Rectal smooth muscle tissue (tissue), 1 donor: Measurements from ENCODE around the gene UBE2L3.
A peak's percentile ranks its signal among the peaks of the same experiment; 100 is the strongest.
"Not testable (repeated sequence)": the region's sequence is repeated elsewhere in the genome, so short reads cannot be mapped to it uniquely, and the experiment has no call there.

Source experiments
- H3K27ac ChIP-seq: one replicate; pipeline ENCODE4 v1.7.0; 2013; ENCODE audit warnings: low read depth, low read length, inconsistent platforms
- H3K27me3 ChIP-seq: one replicate; pipeline ENCODE4 v1.7.0; 2013; ENCODE audit warnings: low read length; ENCODE audit not compliant: control insufficient read depth, insufficient read depth
- H3K36me3 ChIP-seq: one replicate; pipeline ENCODE4 v1.7.0; 2013; ENCODE audit warnings: low read length; ENCODE audit not compliant: control insufficient read depth, insufficient read depth
- H3K4me1 ChIP-seq: one replicate; pipeline ENCODE4 v1.7.0; 2013; ENCODE audit warnings: low read length; ENCODE audit not compliant: control insufficient read depth, insufficient read depth
- H3K4me3 ChIP-seq: one replicate; pipeline ENCODE4 v1.7.0; 2013; ENCODE audit warnings: low read length
- H3K9ac ChIP-seq: one replicate; pipeline ENCODE4 v1.7.0; 2013; ENCODE audit warnings: low read length

The UBE2L3 gene

GRCh38 chr22:21639359-21639758 lies 71.8 kb downstream of the UBE2L3 start:
- H3K9ac ChIP-seq: no peak overlapping the region
- no peak overlapping the region for H3K27ac ChIP-seq
- no peaks in the 10 kb centered on the region for H3K36me3 ChIP-seq
- H3K27me3 ChIP-seq: no peaks in the 10 kb centered on the region
- peaks cover 4% of the 10 kb centered on the region for H3K4me1 ChIP-seq
- H3K4me3 ChIP-seq: no peak overlapping the region

- Histone ChIP-seq H3K36me3 (no peaks in the 10 kb centered on the region), H3K27me3 (no peaks in the 10 kb centered on the region), H3K4me3 (no peak overlapping the region), H3K9ac (no peak overlapping the region), H3K4me1 (peaks cover 4% of the 10 kb centered on the region), H3K27ac (no peak overlapping the region)
These were observed 73.3 kb downstream of the UBE2L3 start for GRCh38 chr22:21640810-21641209.

- Histone ChIP-seq H3K27ac (no peak overlapping the region), H3K36me3 (no peaks in the 10 kb centered on the region)
These were observed 73.9 kb downstream of the UBE2L3 start for GRCh38 chr22:21641417-21641788.

GRCh38 chr22:21641789-21642583 lies 74.5 kb downstream of the UBE2L3 start, which contains the start of gene SDF2L1:
SDF2L1 (plus strand) TSS chr22:21642302; CDS start chr22:21642337, 35 bp downstream.
- Histone ChIP-seq H3K4me1 (peaks cover 4% of the 10 kb centered on the region), H3K9ac (peak within 1 kb of the TSS; percentile 29), H3K27ac (peak within 1 kb of the TSS; percentile 12), H3K36me3 (no peaks in the 10 kb centered on the region), H3K27me3 (no peaks in the 10 kb centered on the region), H3K4me3 (peak within 1 kb of the TSS; percentile 84)

More at GRCh38 chr22:21641417-21641788, 73.9 kb downstream of the UBE2L3 start:
- H3K4me3 ChIP-seq: peak overlapping the region; percentile 71
- no peaks in the 10 kb centered on the region for H3K27me3 ChIP-seq
- no peak overlapping the region for H3K9ac ChIP-seq
- peaks cover 4% of the 10 kb centered on the region for H3K4me1 ChIP-seq

- Histone ChIP-seq H3K9ac (peak overlapping the region; percentile 27), H3K4me3 (peak overlapping the region; percentile 84), H3K36me3 (no peaks in the 10 kb centered on the region), H3K27ac (peak overlapping the region; percentile 12), H3K27me3 (no peaks in the 10 kb centered on the region), H3K4me1 (peaks cover 4% of the 10 kb centered on the region)
These were observed 75.3 kb downstream of the UBE2L3 start for GRCh38 chr22:21642584-21643448.

- Histone ChIP-seq H3K9ac (no peak overlapping the region), H3K4me3 (peak overlapping the region; percentile 84), H3K27me3 (no peaks in the 10 kb centered on the region), H3K4me1 (peaks cover 4% of the 10 kb centered on the region), H3K36me3 (no peaks in the 10 kb centered on the region), H3K27ac (no peak overlapping the region)
These were observed 76.2 kb downstream of the UBE2L3 start for GRCh38 chr22:21643533-21644357.

- not testable (repeated sequence) for H3K36me3 ChIP-seq, H3K27me3 ChIP-seq, H3K9ac ChIP-seq
These were observed 78.0 kb downstream of the UBE2L3 start for GRCh38 chr22:21645513-21645912.

GRCh38 chr22:21646608-21647590 lies 79.4 kb downstream of the UBE2L3 start:
- no peaks in the 10 kb centered on the region for H3K36me3 ChIP-seq

More at GRCh38 chr22:21645513-21645912, 78.0 kb downstream of the UBE2L3 start:
- not testable (repeated sequence) for H3K27ac ChIP-seq, H3K4me1 ChIP-seq, H3K4me3 ChIP-seq

GRCh38 chr22:21650280-21650679 lies 82.8 kb downstream of the UBE2L3 start:
- no peaks in the 10 kb centered on the region for H3K36me3 ChIP-seq
- no peak overlapping the region for H3K27ac ChIP-seq
- no peaks in the 10 kb centered on the region for H3K27me3 ChIP-seq
- H3K4me1 ChIP-seq: peaks cover 3% of the 10 kb centered on the region
- no peak overlapping the region for H3K9ac ChIP-seq
- H3K4me3 ChIP-seq: no peak overlapping the region

More at GRCh38 chr22:21646608-21647590, 79.4 kb downstream of the UBE2L3 start:
- Histone ChIP-seq H3K4me1 (peaks cover 7% of the 10 kb centered on the region), H3K4me3 (no peak overlapping the region), H3K9ac (no peak overlapping the region), H3K27ac (no peak overlapping the region), H3K27me3 (no peaks in the 10 kb centered on the region)

GRCh38 chr22:21650823-21651520 lies 83.5 kb downstream of the UBE2L3 start:
- H3K27me3 ChIP-seq: no peaks in the 10 kb centered on the region
- peaks cover 3% of the 10 kb centered on the region for H3K4me1 ChIP-seq
- peak overlapping the region; percentile 76 for H3K4me3 ChIP-seq
- H3K9ac ChIP-seq: no peak overlapping the region
- no peaks in the 10 kb centered on the region for H3K36me3 ChIP-seq
- no peak overlapping the region for H3K27ac ChIP-seq
